GM12878 (cell line): ENCODE data around the gene MYH7. TPM values are rescaled to one million over a fixed set of nuclear protein-coding genes. Genes with fewer than 3 reads are reported as not detected.

Experiments
- polyA plus RNA-seq, 11 experiments: library from polyadenylated mRNA; depleted of rRNA in 4 of 11; unstranded in 6 of 11; stranded (reverse) in 5 of 11; fragments of >200 nt; fragmentation: Nextera tagmentation in 4 of 11; fragmentation: Illumina TruSeq in 1 of 11; extraction: Ambion mirVana in 4 of 11; extraction: Trizol in 1 of 11; gene quantifications; 1 replicate in 1 of 11; 2 replicates in 10 of 11; pipeline versions ENCODE4 v1.2.1 to v1.2.3, GENCODE V29; 2011 to 2016; ENCODE audit warnings: inconsistent platforms in 2 of 11, missing spikeins in 2 of 11, low read depth in 1 of 11
- total RNA-seq, 4 experiments: library from RNA; depleted of rRNA in 3 of 4; stranded (reverse); fragments of >200 nt in 3 of 4; fragmentation: Illumina TruSeq in 1 of 4; extraction: Trizol in 1 of 4; gene quantifications; 2 replicates each; pipeline versions ENCODE4 v1.2.1 to v1.2.3, GENCODE V29; 2013 to 2021
- TF ChIP-seq, protein P1 (sequence below): fragments of 450-650 bp; formaldehyde crosslinking; IDR thresholded peaks from 2 replicates; pipeline ENCODE4 v1.4.0; 2020; ENCODE audit warnings: mild to moderate bottlenecking, moderate library complexity
- TF ChIP-seq, protein P2 (sequence below): IDR thresholded peaks from 2 replicates; pipeline ENCODE4 v1.6.1; 2011; ENCODE audit warnings: mild to moderate bottlenecking, low read depth, low read length, moderate library complexity; ENCODE audit not compliant: insufficient replicate concordance
- TF ChIP-seq, protein P3 (sequence below): fragments of 450-650 bp; conservative IDR thresholded peaks from 2 replicates; pipeline ENCODE4 v1.6.1; 2017; ENCODE audit warnings: mild to moderate bottlenecking, moderate library complexity
- TF ChIP-seq, protein P4 (sequence below): fragments of 450-650 bp; IDR thresholded peaks from 2 replicates; pipeline ENCODE4 v1.6.1; 2014; ENCODE audit warnings: mild to moderate bottlenecking

MYH7 gene
- total and polyA plus RNA-seq, 10 of the 15 experiments (the other 5 are each of a cell fraction or from before 2014, with no cell fraction given), result 0.04 to 0.10 (median 0.05) TPM; not detected in 4

DNA sequence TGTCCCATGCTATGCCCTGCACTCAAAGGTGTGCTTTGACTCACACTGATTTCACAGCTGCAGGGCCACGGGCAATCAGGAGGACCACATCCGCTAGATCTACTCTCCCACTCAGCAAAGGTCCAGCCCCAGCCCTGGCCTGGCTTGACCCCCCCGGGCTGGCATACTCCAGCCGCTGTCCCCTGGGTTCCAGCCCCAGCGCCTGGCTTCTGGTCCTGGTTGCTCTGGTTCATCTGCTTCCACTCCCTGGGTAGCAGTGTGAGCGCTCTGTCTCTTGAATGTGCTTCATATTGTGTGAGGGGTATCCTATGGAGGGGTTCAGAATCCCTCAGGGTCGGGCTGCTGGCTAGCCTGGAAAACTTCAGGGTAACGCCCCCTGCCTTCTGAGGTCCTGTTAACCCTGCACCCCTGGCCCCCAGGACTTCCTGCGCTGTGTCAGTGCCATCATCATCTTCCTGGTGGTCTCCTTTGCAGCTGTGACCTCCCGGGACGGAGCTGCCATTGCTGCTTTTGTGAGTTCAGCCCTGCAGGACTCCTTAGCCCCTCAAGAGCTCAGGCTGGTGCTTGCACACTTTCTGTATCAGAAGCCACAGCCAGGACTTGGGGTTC is 56.7 kb downstream of the MYH7 start (continued):
- TF ChIP-seq, protein P1, sequence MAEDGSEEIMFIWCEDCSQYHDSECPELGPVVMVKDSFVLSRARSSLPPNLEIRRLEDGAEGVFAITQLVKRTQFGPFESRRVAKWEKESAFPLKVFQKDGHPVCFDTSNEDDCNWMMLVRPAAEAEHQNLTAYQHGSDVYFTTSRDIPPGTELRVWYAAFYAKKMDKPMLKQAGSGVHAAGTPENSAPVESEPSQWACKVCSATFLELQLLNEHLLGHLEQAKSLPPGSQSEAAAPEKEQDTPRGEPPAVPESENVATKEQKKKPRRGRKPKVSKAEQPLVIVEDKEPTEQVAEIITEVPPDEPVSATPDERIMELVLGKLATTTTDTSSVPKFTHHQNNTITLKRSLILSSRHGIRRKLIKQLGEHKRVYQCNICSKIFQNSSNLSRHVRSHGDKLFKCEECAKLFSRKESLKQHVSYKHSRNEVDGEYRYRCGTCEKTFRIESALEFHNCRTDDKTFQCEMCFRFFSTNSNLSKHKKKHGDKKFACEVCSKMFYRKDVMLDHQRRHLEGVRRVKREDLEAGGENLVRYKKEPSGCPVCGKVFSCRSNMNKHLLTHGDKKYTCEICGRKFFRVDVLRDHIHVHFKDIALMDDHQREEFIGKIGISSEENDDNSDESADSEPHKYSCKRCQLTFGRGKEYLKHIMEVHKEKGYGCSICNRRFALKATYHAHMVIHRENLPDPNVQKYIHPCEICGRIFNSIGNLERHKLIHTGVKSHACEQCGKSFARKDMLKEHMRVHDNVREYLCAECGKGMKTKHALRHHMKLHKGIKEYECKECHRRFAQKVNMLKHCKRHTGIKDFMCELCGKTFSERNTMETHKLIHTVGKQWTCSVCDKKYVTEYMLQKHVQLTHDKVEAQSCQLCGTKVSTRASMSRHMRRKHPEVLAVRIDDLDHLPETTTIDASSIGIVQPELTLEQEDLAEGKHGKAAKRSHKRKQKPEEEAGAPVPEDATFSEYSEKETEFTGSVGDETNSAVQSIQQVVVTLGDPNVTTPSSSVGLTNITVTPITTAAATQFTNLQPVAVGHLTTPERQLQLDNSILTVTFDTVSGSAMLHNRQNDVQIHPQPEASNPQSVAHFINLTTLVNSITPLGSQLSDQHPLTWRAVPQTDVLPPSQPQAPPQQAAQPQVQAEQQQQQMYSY (CRISPR knock-in tag), result no peak
- TF ChIP-seq, protein P2, sequence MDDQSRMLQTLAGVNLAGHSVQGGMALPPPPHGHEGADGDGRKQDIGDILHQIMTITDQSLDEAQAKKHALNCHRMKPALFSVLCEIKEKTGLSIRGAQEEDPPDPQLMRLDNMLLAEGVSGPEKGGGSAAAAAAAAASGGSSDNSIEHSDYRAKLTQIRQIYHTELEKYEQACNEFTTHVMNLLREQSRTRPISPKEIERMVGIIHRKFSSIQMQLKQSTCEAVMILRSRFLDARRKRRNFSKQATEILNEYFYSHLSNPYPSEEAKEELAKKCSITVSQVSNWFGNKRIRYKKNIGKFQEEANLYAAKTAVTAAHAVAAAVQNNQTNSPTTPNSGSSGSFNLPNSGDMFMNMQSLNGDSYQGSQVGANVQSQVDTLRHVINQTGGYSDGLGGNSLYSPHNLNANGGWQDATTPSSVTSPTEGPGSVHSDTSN, result no peak
- TF ChIP-seq, protein P3, sequence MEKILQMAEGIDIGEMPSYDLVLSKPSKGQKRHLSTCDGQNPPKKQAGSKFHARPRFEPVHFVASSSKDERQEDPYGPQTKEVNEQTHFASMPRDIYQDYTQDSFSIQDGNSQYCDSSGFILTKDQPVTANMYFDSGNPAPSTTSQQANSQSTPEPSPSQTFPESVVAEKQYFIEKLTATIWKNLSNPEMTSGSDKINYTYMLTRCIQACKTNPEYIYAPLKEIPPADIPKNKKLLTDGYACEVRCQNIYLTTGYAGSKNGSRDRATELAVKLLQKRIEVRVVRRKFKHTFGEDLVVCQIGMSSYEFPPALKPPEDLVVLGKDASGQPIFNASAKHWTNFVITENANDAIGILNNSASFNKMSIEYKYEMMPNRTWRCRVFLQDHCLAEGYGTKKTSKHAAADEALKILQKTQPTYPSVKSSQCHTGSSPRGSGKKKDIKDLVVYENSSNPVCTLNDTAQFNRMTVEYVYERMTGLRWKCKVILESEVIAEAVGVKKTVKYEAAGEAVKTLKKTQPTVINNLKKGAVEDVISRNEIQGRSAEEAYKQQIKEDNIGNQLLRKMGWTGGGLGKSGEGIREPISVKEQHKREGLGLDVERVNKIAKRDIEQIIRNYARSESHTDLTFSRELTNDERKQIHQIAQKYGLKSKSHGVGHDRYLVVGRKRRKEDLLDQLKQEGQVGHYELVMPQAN, result no peak
- TF ChIP-seq, protein P4, sequence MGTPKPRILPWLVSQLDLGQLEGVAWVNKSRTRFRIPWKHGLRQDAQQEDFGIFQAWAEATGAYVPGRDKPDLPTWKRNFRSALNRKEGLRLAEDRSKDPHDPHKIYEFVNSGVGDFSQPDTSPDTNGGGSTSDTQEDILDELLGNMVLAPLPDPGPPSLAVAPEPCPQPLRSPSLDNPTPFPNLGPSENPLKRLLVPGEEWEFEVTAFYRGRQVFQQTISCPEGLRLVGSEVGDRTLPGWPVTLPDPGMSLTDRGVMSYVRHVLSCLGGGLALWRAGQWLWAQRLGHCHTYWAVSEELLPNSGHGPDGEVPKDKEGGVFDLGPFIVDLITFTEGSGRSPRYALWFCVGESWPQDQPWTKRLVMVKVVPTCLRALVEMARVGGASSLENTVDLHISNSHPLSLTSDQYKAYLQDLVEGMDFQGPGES, result no peak
